Adrenal gland (tissue), 12 donors: ENCODE data around the gene RABL6. TPM values are rescaled to one million over a fixed set of nuclear protein-coding genes. Genes with fewer than 3 reads are reported as not detected.
A peak's percentile ranks its signal among the peaks of the same experiment; 100 is the strongest.
"Not testable (repeated sequence)": the region's sequence is repeated elsewhere in the genome, so short reads cannot be mapped to it uniquely, and the experiment has no call there.

Experiments
- DNase-seq, 7 donors: peaks; one replicate each; pipeline ENCODE4 v3.0.0-alpha.2; 2019 to 2020
- H3K27ac ChIP-seq, 5 donors: fragments of 200-600 bp; sonication (generic) in 4 of 5; 1 replicate in 3 of 5; 2 replicates in 2 of 5; pipeline versions ENCODE4 v1.5.1 to v1.8.0; 2016 to 2020; ENCODE audit warnings: mild to moderate bottlenecking in 1 of 5
- H3K27me3 ChIP-seq: fragments of 200-600 bp; 2 replicates; pipeline ENCODE4 v1.8.0; 2021
- H3K36me3 ChIP-seq, 2 donors: fragments of 200-600 bp; replicated peaks in 1 of 2; 1 replicate in 1 of 2; 2 replicates in 1 of 2; pipeline versions ENCODE4 v1.5.1 to v1.8.0; 2018 to 2022
- H3K4me1 ChIP-seq, 2 donors: fragments of 200-600 bp; replicated peaks in 1 of 2; 1 replicate in 1 of 2; 2 replicates in 1 of 2; pipeline versions ENCODE4 v1.5.1 to v1.8.0; 2018 to 2021
- H3K4me3 ChIP-seq, 4 donors: fragments of 200-600 bp; sonication (generic) in 3 of 4; one replicate each; pipeline ENCODE4 v1.5.1; 2016 to 2018
- H3K9me3 ChIP-seq, 3 donors: fragments of 200-600 bp; sonication (generic) in 1 of 3; replicated peaks in 1 of 3; 1 replicate in 2 of 3; 2 replicates in 1 of 3; pipeline versions ENCODE4 v1.5.1 to v1.8.0; 2016 to 2021
- POLR2A ChIP-seq, 2 donors: fragments of 450-650 bp; IDR thresholded peaks; one replicate each; pipeline ENCODE4 v1.6.1; 2017; ENCODE audit warnings: antibody characterized with exemption in 2 of 2, mild to moderate bottlenecking in 2 of 2, moderate library complexity in 1 of 2
- WGBS, 4 donors: extraction: QIAGEN DNeasy Blood & Tissue Kit in 2 of 4; methylation state at CpG; one replicate each; pipeline versions ENCODE4 v1.1.5 to v1.1.7; 2013 to 2017; 5-methylcytosine and 5-hydroxymethylcytosine counted together
- intact Hi-C, 2 donors: fragments of 100-400 bp; cut with DNase I; formaldehyde crosslinking; loops; one replicate each; pipeline versions ENCODE4 v1.14.1 to v1.15.0; 2022 to 2023
- polyA plus RNA-seq, 3 donors: library from polyadenylated mRNA; stranded (reverse); fragments of 200-250 nt in 2 of 3; fragments of 350-450 nt in 1 of 3; fragmentation: Illumina TruSeq in 1 of 3; extraction: RNeasy Lipid Tissue Mini Kit (QIAGEN cat#74804) in 1 of 3; gene quantifications; one replicate each; pipeline ENCODE4 v1.2.3, GENCODE V29; 2013 to 2014
- total RNA-seq, 9 donors: library from RNA; depleted of rRNA in 4 of 9; stranded (reverse); fragments of >200 nt in 4 of 9; fragments of 120-200 nt in 1 of 9; fragmentation: NEBNext Ultra II Directional in 1 of 9; extraction: Animal tissue kit (Norgen Biotek cat#: 25700) in 1 of 9; gene quantifications; one replicate each; pipeline versions ENCODE4 v1.1.0 to v1.2.4, GENCODE V29; 2013 to 2023
- TF ChIP-seq, protein P1 (sequence below), 6 experiments: fragments of 450-650 bp in 4 of 6; fragments of 200-600 bp in 2 of 6; sonication (generic) in 1 of 6; IDR thresholded peaks; 1 replicate in 5 of 6; 2 replicates in 1 of 6; pipeline versions ENCODE4 v1.5.1 to v1.8.0; 2016 to 2021; ENCODE audit warnings: antibody characterized with exemption in 6 of 6, mild to moderate bottlenecking in 2 of 6, moderate library complexity in 1 of 6
- donor health status: healthy with polysubstance abuse.
- donor health status: Bipolar disorder and iron deficiency.
- donor health status: DM: yes; HTN: yes; CAD: no.
- donor health status: DM: no; HTN: no; CAD: no.
- donor health status: DM: no; HTN: no; CAD: no.
- donor health status: DM: yes; HTN: yes; CAD: no.

Gene RABL6
- total and polyA plus RNA-seq, 12 donors: 20.9 to 150 (median 61.0) TPM

DNA sequence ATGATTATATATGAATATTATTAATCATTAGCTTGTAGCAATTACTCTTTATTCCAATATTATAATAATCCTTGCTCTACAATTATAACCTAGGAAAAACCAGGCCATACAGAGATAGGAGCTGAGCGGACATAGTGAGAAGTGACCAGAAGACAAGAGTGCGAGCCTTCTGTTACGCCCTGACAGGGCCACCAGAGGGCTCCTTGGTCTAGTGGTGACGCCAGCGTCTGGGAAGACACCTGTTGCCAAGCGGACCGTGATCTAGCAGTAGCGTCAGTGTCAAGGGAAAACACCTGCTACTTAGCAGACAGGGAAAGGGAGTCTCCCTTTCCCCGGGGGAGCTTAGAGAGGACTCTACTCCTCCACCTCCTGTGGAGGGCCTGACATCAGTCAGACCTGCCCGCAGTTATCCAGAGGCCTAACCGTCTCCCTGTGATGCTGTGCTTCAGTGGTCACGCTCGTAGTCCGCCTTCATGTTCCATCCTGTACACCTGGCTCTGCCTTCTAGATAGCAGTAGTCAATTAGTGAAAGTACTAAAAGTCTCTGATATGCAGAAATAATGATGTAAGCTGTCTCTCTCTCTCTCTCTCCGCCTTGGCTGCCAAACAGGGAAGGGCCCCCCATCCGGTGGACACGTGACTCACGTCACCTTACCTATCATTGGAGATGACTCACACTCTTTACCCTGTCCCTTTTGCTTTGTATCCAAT lies 41.2 kb upstream of the RABL6 start:
- WGBS, 4 donors: 36 to 55% (median 37%) methylated on average over 12 to 18 of the region's 18 CpGs

DNA sequence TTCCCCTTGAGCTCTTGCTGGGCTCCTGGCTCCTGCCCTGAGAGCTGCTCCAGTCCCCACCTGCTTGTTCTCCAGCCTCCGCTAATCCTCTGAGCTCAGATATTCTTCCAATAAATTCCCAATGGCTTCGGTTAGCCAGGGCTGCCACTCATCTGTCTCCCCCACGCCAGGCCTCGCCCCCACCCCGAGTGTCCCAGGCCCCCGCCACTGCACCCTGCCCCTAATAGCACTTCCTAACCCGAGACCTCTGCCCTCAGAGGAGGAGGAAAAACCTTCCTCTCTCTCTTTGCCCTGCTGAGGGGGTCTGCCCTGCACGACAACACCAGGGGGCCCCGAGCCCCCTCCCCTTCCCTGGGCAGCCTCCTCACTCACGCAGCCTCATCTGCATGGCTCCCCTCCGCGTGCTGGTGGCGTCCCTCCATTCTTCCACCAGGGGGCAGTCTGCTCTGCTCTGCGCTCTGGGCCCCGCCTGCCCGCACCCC lies 38.0 kb upstream of the RABL6 start:
- DNase-seq: peak in 3 of 7 donors; percentile 22 to 44 (median 40)
- H3K9me3 ChIP-seq: no peaks in the 10 kb centered on the region
- no peak for TF ChIP-seq POLR2A (IDR thresholded peaks at IDR 0.05)
- TF ChIP-seq, protein P1, sequence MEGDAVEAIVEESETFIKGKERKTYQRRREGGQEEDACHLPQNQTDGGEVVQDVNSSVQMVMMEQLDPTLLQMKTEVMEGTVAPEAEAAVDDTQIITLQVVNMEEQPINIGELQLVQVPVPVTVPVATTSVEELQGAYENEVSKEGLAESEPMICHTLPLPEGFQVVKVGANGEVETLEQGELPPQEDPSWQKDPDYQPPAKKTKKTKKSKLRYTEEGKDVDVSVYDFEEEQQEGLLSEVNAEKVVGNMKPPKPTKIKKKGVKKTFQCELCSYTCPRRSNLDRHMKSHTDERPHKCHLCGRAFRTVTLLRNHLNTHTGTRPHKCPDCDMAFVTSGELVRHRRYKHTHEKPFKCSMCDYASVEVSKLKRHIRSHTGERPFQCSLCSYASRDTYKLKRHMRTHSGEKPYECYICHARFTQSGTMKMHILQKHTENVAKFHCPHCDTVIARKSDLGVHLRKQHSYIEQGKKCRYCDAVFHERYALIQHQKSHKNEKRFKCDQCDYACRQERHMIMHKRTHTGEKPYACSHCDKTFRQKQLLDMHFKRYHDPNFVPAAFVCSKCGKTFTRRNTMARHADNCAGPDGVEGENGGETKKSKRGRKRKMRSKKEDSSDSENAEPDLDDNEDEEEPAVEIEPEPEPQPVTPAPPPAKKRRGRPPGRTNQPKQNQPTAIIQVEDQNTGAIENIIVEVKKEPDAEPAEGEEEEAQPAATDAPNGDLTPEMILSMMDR (IDR thresholded peaks at IDR 0.05): peak in 5 of 6 experiments; percentile 19 to 52 (median 35)
- H3K4me3 ChIP-seq: no peak overlapping the region
- H3K4me1 ChIP-seq: no peaks in the 10 kb centered on the region
- peaks cover 6% of the 10 kb centered on the region for H3K27me3 ChIP-seq
- no peaks in the 10 kb centered on the region for H3K36me3 ChIP-seq
- 0 to 10% (median 5%) methylated on average over 1 to 16 of the region's 16 CpGs for WGBS, 4 donors
- H3K27ac ChIP-seq: no peak overlapping the region
- intact Hi-C loops: no loop called here

More for the DNA sequence above, 41.2 kb upstream of the RABL6 start:
- DNase-seq: peak; percentile 64 to 89 (median 79)
- H3K27ac ChIP-seq, H3K4me3 ChIP-seq, H3K27me3 ChIP-seq, intact Hi-C loops, H3K36me3 ChIP-seq, H3K4me1 ChIP-seq, H3K9me3 ChIP-seq: not testable (repeated sequence)
- TF ChIP-seq, protein P1 (IDR thresholded peaks at IDR 0.05): peak in 2 of 6 experiments; percentile 13 to 28

DNA sequence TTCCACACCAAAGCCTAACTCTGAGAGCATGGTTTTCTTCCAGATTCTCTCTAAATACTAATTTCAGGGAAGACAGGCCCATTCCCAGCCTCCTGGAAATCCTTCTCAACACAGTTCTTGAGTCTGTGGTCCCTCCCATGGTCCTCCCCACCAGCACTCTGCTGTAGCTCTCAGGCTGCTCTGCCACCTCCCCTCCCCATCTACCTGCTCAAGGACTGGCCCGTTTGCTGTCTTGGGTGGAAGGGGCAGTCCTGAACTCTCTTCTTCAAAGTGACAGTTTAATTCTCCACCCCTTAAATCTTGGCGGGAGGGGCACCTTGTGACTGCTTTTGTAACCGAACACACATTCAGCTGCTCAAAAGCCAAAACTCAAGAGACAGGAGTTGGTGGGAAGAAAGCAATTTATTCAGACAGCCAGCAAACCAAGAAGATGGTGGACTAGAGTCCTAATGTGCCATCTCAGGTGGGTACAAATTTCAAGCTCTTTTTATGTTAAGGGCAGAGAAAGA lies 35.8 kb upstream of the RABL6 start:
- H3K9me3 ChIP-seq: no peaks in the 10 kb centered on the region
- H3K27ac ChIP-seq: no peak overlapping the region
- intact Hi-C loops: no loop called here
- TF ChIP-seq POLR2A (IDR thresholded peaks at IDR 0.05): no peak
- TF ChIP-seq, protein P1 (IDR thresholded peaks at IDR 0.05): no peak
- H3K4me1 ChIP-seq: no peaks in the 10 kb centered on the region
- no peak for DNase-seq
- no peaks in the 10 kb centered on the region for H3K36me3 ChIP-seq
- H3K27me3 ChIP-seq: peaks cover 6% of the 10 kb centered on the region
- 65 to 84% (median 78%) methylated on average over 3 of the region's 3 CpGs for WGBS, 4 donors
- no peak overlapping the region for H3K4me3 ChIP-seq

DNA sequence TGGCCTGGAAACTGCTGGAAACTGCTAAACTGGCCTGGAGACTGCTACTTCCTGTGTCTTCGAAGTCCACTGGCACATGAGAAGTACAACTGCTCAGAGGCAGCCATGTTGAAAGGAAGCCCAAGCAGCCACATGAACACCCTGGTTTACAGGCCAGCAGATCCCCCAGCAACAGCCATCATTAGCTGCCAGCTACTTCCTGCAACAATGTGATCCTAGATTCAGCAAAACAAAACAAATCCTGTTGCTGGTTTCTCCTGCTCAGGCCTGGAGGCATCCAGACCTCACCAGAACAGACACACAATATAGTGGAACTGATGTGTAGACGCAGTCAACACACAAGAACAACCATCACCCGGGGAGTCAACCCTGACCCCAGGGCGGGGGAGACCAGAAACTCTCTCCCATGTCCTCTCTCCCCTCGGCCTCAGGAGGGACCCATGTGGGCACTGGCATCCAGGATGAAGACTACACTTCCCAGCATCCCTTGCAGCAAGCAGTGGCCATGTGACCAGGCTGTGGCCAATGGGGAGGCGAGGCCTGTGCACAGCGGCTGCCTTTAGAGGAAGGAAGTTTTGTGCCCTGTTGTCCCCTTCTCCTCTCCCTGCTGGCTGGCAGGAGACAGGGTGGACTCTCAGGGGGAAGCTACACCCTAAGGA lies 34.2 kb upstream of the RABL6 start:
- no peak for TF ChIP-seq POLR2A (IDR thresholded peaks at IDR 0.05)
- TF ChIP-seq, protein P1 (IDR thresholded peaks at IDR 0.05): no peak
- Histone ChIP-seq H3K27me3 (no peaks in the 10 kb centered on the region), H3K4me1 (no peaks in the 10 kb centered on the region), H3K36me3 (no peaks in the 10 kb centered on the region), H3K9me3 (no peaks in the 10 kb centered on the region), H3K4me3 (no peak overlapping the region), H3K27ac (no peak overlapping the region)
- intact Hi-C loops: no loop called here
- 77 to 92% (median 86%) methylated on average over 5 to 7 of the region's 7 CpGs for WGBS, 4 donors
- DNase-seq: no peak
